NCI-H2227 (cell line): ENCODE measurements around the gene AMY2B.
"Not testable (repeated sequence)": the region's sequence is repeated elsewhere in the genome, so short reads cannot be mapped to it uniquely, and the experiment has no call there.

Experiments used
- DNase-seq: peaks from one replicate; lab custom pipeline; 2025; ENCODE audit not compliant: unreplicated experiment; lab: John Stamatoyannopoulos, UW

AMY2B gene

DNA sequence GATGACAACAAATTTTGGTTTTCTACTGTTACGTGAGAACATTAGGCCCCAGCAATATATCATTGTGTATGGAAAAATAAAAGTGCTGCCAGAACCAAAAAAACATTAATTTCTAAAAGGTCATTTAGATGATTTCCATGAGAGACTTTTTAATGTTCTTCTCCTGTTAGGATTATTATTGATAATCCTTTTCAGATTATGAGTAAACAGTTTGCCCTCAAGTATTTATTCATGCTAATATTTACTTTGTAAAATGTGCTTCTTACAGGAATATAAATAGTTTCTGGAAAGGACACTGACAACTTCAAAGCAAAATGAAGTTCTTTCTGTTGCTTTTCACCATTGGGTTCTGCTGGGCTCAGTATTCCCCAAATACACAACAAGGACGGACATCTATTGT, at the start of gene AMY2B:
Gene AMY2B, plus strand, starts transcription at position 301 of the 400 bp plus-strand sequence. Its CDS starts 14 bp downstream, at position 315.
- not testable (repeated sequence) for DNase-seq

GRCh38 chr1:103523346-103523745, 48.0 kb upstream of the AMY2B start:
- DNase-seq = no peak

DNA sequence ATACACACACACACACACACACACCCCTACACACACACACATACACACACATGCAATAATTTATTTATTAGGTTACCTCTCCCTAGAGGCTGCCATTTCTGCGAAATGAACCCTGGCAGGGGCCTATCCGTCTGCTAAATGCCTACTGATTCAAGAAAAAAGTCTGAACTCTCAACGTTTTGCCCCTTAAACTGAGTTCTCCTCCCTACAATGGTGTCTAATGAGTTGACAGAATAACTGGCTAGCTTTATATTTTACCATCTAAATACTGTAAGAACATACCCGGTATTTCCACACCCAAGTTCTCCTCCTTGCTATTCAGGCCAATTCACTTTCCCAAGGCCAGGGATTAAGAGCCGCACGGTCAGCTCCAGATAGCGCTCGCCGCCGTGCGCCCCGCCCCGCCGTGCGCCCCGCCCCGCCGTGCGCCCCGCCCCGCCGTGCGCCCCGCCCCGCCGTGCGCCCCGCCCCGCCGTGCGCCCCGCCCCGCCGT, 46.2 kb upstream of the AMY2B start:
- DNase-seq = peak; percentile 73

- peak; percentile 96 for DNase-seq
These were observed 45.5 kb upstream of the AMY2B start, which contains the start of gene RNPC3 for GRCh38 chr1:103525607-103526507. RNPC3 (plus strand) TSS chr1:103525699; CDS start chr1:103526071, 372 bp downstream.

GRCh38 chr1:103527331-103527730, 44.1 kb upstream of the AMY2B start:
- DNase-seq = no peak

- no peak for DNase-seq
These were observed 41.6 kb upstream of the AMY2B start for GRCh38 chr1:103529746-103530145.

DNA sequence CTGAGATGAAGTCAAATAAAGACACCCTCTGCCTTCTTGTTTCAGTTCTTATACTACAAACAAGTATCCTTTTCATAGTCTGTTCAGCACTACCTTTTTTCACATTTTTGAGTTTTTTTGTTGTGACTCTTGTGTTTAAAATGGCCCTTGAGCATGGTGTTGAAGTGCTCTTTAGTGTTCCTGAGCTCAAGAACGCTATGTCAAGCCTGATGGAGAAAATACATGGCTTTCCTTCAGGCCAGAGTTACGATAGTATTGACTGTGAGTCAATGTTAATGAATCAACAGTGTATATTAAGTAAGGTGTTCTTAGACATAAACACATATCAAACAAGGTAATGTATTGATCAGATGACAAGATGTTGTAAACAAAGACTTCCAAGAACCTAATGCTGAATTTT, 33.2 kb upstream of the AMY2B start:
- DNase-seq = no peak

DNA sequence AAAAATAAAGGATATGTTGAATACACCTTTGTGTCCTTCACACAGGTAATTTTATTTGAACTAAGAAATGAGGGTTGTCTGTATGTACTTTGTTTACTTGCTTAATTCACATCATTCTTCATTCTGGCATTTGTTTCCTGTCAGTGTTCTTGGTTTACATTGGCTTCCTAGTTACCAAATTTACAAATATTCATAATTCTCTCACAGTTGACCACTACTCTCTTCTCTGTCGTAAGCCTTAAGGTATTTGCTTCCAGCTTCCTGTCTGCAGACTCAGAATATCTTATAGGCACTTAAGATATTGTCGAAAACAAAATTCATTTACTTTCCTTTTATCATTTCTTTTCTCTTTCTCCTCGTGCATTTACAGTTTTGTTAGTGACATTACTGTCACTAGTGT, 30.0 kb upstream of the AMY2B start:
- DNase-seq = no peak

- DNase-seq = no peak
These were observed 24.9 kb upstream of the AMY2B start for GRCh38 chr1:103546496-103546895.

GRCh38 chr1:103547840-103548239, 23.5 kb upstream of the AMY2B start:
- no peak for DNase-seq

DNA sequence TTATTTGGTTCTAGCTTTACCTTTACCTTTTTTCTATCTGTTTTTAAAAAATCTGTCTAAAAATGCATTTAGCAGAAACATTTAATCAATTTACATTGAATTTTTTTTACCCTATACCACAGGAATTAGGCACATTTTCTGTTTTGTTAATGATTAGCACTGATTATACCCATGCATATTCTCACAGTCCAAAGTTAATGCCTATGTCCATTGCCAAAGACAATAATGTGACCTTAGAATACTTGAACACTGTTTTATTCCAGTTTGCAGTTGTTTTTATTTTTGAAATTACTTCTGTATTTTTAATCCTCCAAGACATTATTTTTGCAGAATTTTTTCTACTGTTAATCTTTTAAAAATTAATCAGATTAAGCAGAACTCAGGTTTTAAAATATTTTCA, 11.0 kb upstream of the AMY2B start:
- no peak for DNase-seq

- DNase-seq = not testable (repeated sequence)
These were observed 10.3 kb upstream of the AMY2B start for GRCh38 chr1:103561124-103561523.

- DNase-seq = no peak
These were observed 9.6 kb upstream of the AMY2B start for GRCh38 chr1:103561643-103562395.

GRCh38 chr1:103563056-103563455, 8.3 kb upstream of the AMY2B start:
- no peak for DNase-seq

- no peak for DNase-seq
These were observed 1.9 kb upstream of the AMY2B start for GRCh38 chr1:103569493-103569892.

- DNase-seq = no peak
These were observed 4.7 kb downstream of the AMY2B start for GRCh38 chr1:103576065-103576464.

DNA sequence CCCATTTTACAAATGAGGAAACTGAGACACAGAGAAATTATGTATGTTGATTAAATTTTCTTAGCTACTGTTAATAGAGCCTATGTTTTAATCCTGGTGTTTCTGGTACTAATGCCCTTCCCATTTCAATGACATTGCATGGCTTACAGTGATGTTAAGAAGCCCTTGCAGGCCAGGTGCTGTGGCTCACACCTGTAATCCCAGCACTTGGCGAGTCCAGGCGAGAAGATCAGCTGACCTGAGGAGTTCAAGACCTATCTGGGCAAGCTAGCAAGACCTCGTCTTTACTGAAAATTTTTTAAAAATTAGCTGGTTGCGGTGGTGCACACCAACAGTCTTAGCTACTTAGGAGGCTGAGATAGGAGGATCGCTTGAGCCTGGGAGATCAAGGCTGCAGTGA, 5.4 kb downstream of the AMY2B start:
- not testable (repeated sequence) for DNase-seq

- DNase-seq = no peak
These were observed 11.1 kb downstream of the AMY2B start for GRCh38 chr1:103582464-103582863.

DNA sequence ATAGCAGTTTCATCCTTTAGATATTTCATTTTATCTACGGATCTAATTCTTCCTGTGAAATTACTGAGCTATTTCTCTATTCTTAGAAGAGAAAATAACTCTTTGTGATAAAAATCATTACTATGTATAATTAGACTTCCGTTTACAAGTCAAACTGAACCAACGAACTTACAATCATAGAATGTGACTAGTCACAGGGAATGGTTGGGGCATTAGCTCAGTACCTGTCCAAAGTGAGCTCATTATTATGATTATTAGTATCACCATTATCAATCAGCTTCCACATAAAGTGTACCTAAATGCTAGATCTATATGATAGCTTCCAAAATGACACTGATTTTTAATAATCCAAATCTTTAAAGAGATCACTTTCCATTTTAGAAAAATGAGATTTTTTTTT, 12.5 kb downstream of the AMY2B start:
- DNase-seq = no peak

GRCh38 chr1:103584537-103584936, 13.1 kb downstream of the AMY2B start:
- DNase-seq = no peak

DNA sequence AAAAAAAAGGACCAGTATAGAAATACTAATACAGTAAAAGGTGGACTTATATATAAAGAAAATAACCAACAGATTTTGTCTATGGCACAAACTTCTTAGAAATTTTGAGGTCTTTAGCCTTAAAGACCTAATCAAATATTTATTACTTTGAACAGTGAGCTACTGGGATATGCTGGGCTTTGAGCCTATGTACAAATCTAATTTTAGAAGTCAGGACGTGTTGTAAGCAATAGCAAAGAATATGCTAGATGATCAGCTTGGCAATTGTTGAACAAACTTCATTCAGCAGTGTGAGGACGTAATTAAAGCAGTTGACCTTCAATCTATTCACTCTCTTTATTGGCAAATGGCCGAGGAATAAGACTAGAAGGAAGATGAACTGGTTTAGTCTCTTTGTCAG, 31.4 kb downstream of the AMY2B start:
- not testable (repeated sequence) for DNase-seq

DNA sequence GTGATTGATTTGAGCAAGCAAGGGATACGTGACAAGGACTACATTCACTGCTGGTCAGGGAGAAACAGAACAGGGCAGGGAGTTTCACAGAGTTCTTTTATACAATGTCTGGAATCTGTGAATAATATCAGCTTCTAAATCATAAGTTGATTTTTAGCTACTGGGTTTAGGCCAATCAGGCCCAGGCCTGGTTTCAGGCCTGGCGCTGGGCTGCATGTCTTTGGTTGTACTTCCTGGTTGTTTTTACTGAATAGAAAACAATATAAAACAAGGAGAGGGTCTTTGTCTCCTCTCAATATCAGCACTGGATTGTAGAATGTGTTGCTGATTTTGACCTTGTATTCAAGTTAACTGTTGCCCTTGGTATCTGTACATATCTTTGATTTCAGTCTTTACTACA, 45.0 kb downstream of the AMY2B start:
- no peak for DNase-seq
